Endothelial cell (in vitro differentiated cells): ENCODE measurements around the gene AGBL1. TPM values are rescaled to one million over a fixed set of nuclear protein-coding genes. Genes with fewer than 3 reads are reported as not detected.

Experiments used
- DNase-seq: peaks from one replicate; pipeline ENCODE4 v3.0.0; 2021; ENCODE audit warnings: low spot score
- H3K27ac Mint-ChIP-seq: one replicate; pipeline ENCODE4 v1.8.0; 2021; ENCODE audit warnings: mixed read lengths, inconsistent platforms; ENCODE audit not compliant: unreplicated experiment
- H3K27me3 Mint-ChIP-seq: one replicate; pipeline ENCODE4 v1.8.0; 2021; ENCODE audit warnings: mild to moderate bottlenecking, moderate library complexity, mixed read lengths, inconsistent platforms; ENCODE audit not compliant: unreplicated experiment
- H3K36me3 Mint-ChIP-seq: one replicate; pipeline ENCODE4 v1.8.0; 2021; ENCODE audit warnings: mild to moderate bottlenecking, low read depth, mixed read lengths, inconsistent platforms; ENCODE audit not compliant: unreplicated experiment
- H3K4me1 Mint-ChIP-seq: one replicate; pipeline ENCODE4 v1.8.0; 2021; ENCODE audit warnings: mild to moderate bottlenecking, mixed read lengths, inconsistent platforms; ENCODE audit not compliant: unreplicated experiment
- H3K4me3 Mint-ChIP-seq: one replicate; pipeline ENCODE4 v1.8.0; 2021; ENCODE audit warnings: mild to moderate bottlenecking, mixed read lengths, inconsistent platforms; ENCODE audit not compliant: unreplicated experiment
- H3K9me3 Mint-ChIP-seq: one replicate; pipeline ENCODE4 v1.8.0; 2021; ENCODE audit warnings: mixed read lengths, inconsistent platforms; ENCODE audit not compliant: unreplicated experiment
- CTCF ChIP-seq: fragments of 200-600 bp; sonication (generic); IDR thresholded peaks from one replicate; pipeline ENCODE4 v1.5.0; 2021; ENCODE audit warnings: antibody characterized with exemption; ENCODE audit not compliant: unreplicated experiment
- total RNA-seq: library from RNA; stranded (reverse); fragmentation: NEBNext Ultra II Directional; extraction: Animal tissue kit (Norgen Biotek cat#: 25700); gene quantifications from one replicate; pipeline ENCODE4 v1.2.1, GENCODE V29; 2021; ENCODE audit not compliant: unreplicated experiment

Gene AGBL1
- total RNA-seq, 1 donor from 2014 or later, result 0.03 TPM

- Mint-ChIP-seq H3K4me1 (no peaks in the 10 kb centered on the region), H3K9me3 (no peaks in the 10 kb centered on the region), H3K27ac (no peak overlapping the region), H3K27me3 (no peaks in the 10 kb centered on the region), H3K36me3 (no peaks in the 10 kb centered on the region), H3K4me3 (no peak overlapping the region)
- no peak for DNase-seq
- TF ChIP-seq CTCF, result no peak
Observed at GRCh38 chr15:86336051-86336788, 256.5 kb downstream of the AGBL1 start.

- no peak for TF ChIP-seq CTCF
- H3K27ac Mint-ChIP-seq, result no peak overlapping the region
- H3K27me3 Mint-ChIP-seq, result no peaks in the 10 kb centered on the region
- H3K9me3 Mint-ChIP-seq, result no peaks in the 10 kb centered on the region
- DNase-seq, result no peak
- no peaks in the 10 kb centered on the region for H3K4me1 Mint-ChIP-seq
- no peaks in the 10 kb centered on the region for H3K36me3 Mint-ChIP-seq
- H3K4me3 Mint-ChIP-seq, result no peak overlapping the region
Observed at GRCh38 chr15:86337071-86337470, 257.4 kb downstream of the AGBL1 start.

GRCh38 chr15:86347245-86347644 is 267.6 kb downstream of the AGBL1 start:
- H3K9me3 Mint-ChIP-seq, result no peaks in the 10 kb centered on the region
- no peaks in the 10 kb centered on the region for H3K36me3 Mint-ChIP-seq
- no peaks in the 10 kb centered on the region for H3K4me1 Mint-ChIP-seq
- no peak for TF ChIP-seq CTCF
- no peaks in the 10 kb centered on the region for H3K27me3 Mint-ChIP-seq
- H3K4me3 Mint-ChIP-seq, result no peak overlapping the region
- no peak overlapping the region for H3K27ac Mint-ChIP-seq
- DNase-seq, result no peak

GRCh38 chr15:86349565-86349964 is 269.9 kb downstream of the AGBL1 start:
- Mint-ChIP-seq H3K27me3 (no peaks in the 10 kb centered on the region), H3K9me3 (no peaks in the 10 kb centered on the region), H3K36me3 (no peaks in the 10 kb centered on the region), H3K4me3 (no peak overlapping the region), H3K27ac (no peak overlapping the region), H3K4me1 (no peaks in the 10 kb centered on the region)
- no peak for TF ChIP-seq CTCF
- DNase-seq, result no peak

GRCh38 chr15:86353213-86353612 is 273.5 kb downstream of the AGBL1 start:
- no peaks in the 10 kb centered on the region for H3K4me1 Mint-ChIP-seq
- no peak overlapping the region for H3K4me3 Mint-ChIP-seq
- H3K36me3 Mint-ChIP-seq, result no peaks in the 10 kb centered on the region
- TF ChIP-seq CTCF, result no peak
- no peak for DNase-seq
- H3K9me3 Mint-ChIP-seq, result no peaks in the 10 kb centered on the region
- no peaks in the 10 kb centered on the region for H3K27me3 Mint-ChIP-seq
- no peak overlapping the region for H3K27ac Mint-ChIP-seq
